K562 (cell line): ENCODE results near the gene SMIM12. TPM values are rescaled to one million over a fixed set of nuclear protein-coding genes. Genes with fewer than 3 reads are reported as not detected.

ENCODE experiments used
- CCAR2 ChIP-seq: fragments of 200-400 bp; formaldehyde crosslinking; IDR thresholded peaks from 2 replicates; pipeline ENCODE4 v1.6.1; 2017; ENCODE audit warnings: mild to moderate bottlenecking, low read depth, low read length
- CXXC5 ChIP-seq: fragments of 250-450 bp; sonication (Bioruptor Pico); IDR thresholded peaks from 2 replicates; pipeline ENCODE4 v1.8.0; 2022; ENCODE audit warnings: inconsistent platforms, mild to moderate bottlenecking, moderate library complexity
- EZH2 ChIP-seq: IDR thresholded peaks from 2 replicates; pipeline ENCODE4 v1.6.1; 2012; ENCODE audit warnings: low read depth, mild to moderate bottlenecking, inconsistent platforms, low read length, borderline replicate concordance
- FOSL1 ChIP-seq: fragments of 200-800 bp; sonication (Bioruptor generic); conservative IDR thresholded peaks from 2 replicates; pipeline ENCODE4 v1.6.1; 2016; ENCODE audit warnings: missing genetic modification characterization, missing compliant biosample characterization
- LEF1 ChIP-seq: fragments of 450-650 bp; IDR thresholded peaks from 2 replicates; pipeline ENCODE4 v1.6.1; 2016; ENCODE audit warnings: mild to moderate bottlenecking
- NBN ChIP-seq: fragments of 450-650 bp; IDR thresholded peaks from 2 replicates; pipeline ENCODE4 v1.6.1; 2016; ENCODE audit warnings: low read depth, mild to moderate bottlenecking
- NFIC ChIP-seq: fragments of 450-650 bp; IDR thresholded peaks from 2 replicates; pipeline ENCODE4 v1.6.1; 2017; ENCODE audit warnings: mild to moderate bottlenecking, inconsistent platforms
- PHB ChIP-seq: fragments of 250-450 bp; sonication (Bioruptor Pico); IDR thresholded peaks from 2 replicates; pipeline ENCODE4 v1.5.0; 2021
- SIX5 ChIP-seq, 2 experiments: IDR thresholded peaks; 2 replicates each; pipeline ENCODE4 v1.6.1; 2011; ENCODE audit warnings: low read length in 2 of 2, borderline replicate concordance in 1 of 2, low read depth in 1 of 2, mild to moderate bottlenecking in 1 of 2, moderate library complexity in 1 of 2; ENCODE audit not compliant: insufficient read depth in 1 of 2
- SOX6 ChIP-seq: fragments of 450-650 bp; IDR thresholded peaks from 2 replicates; pipeline ENCODE4 v1.6.1; 2014; ENCODE audit warnings: mild to moderate bottlenecking
- SRF ChIP-seq, 2 experiments: fragments of 250-450, 450-650 bp in 1 of 2; sonication (Bioruptor Pico) in 1 of 2; sonication (generic) in 1 of 2; formaldehyde crosslinking; IDR thresholded peaks; 2 replicates each; pipeline versions ENCODE4 v1.5.0 to v1.5.1; 2020 to 2022; ENCODE audit warnings: mild to moderate bottlenecking in 1 of 2, missing genetic modification reagents in 1 of 2
- TRIM28 ChIP-seq: fragments of 450-650 bp; IDR thresholded peaks from 2 replicates; pipeline ENCODE4 v1.6.1; 2017
- ZEB2 ChIP-seq: fragments of 450-650 bp; IDR thresholded peaks from 2 replicates; pipeline ENCODE4 v1.6.1; 2016
- ZNF197 ChIP-seq: fragments of 200-800 bp; sonication (Bioruptor generic); IDR thresholded peaks from 2 replicates; pipeline ENCODE4 v1.6.1; 2016; ENCODE audit warnings: low read depth, missing genetic modification characterization, missing compliant biosample characterization
- ZNF263 ChIP-seq: sonication (generic); formaldehyde crosslinking; IDR thresholded peaks from 2 replicates; pipeline ENCODE4 v1.8.0; 2022; ENCODE audit warnings: mild to moderate bottlenecking, missing genetic modification reagents, borderline replicate concordance
- ZNF584 ChIP-seq: fragments of 200-800 bp; sonication (Bioruptor generic); IDR thresholded peaks from 2 replicates; pipeline ENCODE4 v1.6.1; 2016; ENCODE audit warnings: low read depth, mild to moderate bottlenecking, missing genetic modification characterization, missing compliant biosample characterization
- ZNF76 ChIP-seq: fragments of 250-450 bp; sonication (Bioruptor Pico); IDR thresholded peaks from 2 replicates; pipeline ENCODE4 v1.4.0; 2020; ENCODE audit warnings: mild to moderate bottlenecking, moderate library complexity, borderline replicate concordance
- ZSCAN29 ChIP-seq: fragments of 450-650 bp; IDR thresholded peaks from 2 replicates; pipeline ENCODE4 v1.6.1; 2017
- polyA plus RNA-seq, 8 experiments: library from polyadenylated mRNA; depleted of rRNA in 4 of 8; stranded (reverse) in 5 of 8; unstranded in 3 of 8; fragments of >200 nt; fragmentation: Nextera tagmentation in 2 of 8; fragmentation: Illumina TruSeq in 1 of 8; extraction: Ambion mirVana in 2 of 8; extraction: Trizol in 1 of 8; gene quantifications; 2 replicates each; pipeline versions ENCODE4 v1.2.1 to v1.2.3, GENCODE V29; 2011 to 2014; ENCODE audit warnings: inconsistent platforms in 1 of 8, missing spikeins in 1 of 8
- total RNA-seq, 7 experiments: library from RNA; depleted of rRNA in 6 of 7; stranded (reverse); fragments of >200 nt in 6 of 7; fragmentation: Illumina TruSeq in 2 of 7; extraction: Trizol in 2 of 7; gene quantifications; 2 replicates each; pipeline versions ENCODE4 v1.2.1 to v1.2.3, GENCODE V29; 2011 to 2021; ENCODE audit warnings: low replicate concordance in 1 of 7
- TF ChIP-seq, protein P1 (sequence below), 2 experiments: fragments of 450-650 bp in 1 of 2; IDR thresholded peaks; 2 replicates each; pipeline ENCODE4 v1.6.1; 2011 to 2017; ENCODE audit warnings: low read depth in 2 of 2, antibody characterized with exemption in 1 of 2, borderline replicate concordance in 1 of 2, low read length in 1 of 2, mild to moderate bottlenecking in 1 of 2, mixed read lengths in 1 of 2; ENCODE audit not compliant: control insufficient read depth in 1 of 2
- TF ChIP-seq, protein P2 (sequence below): fragments of 450-650 bp; formaldehyde crosslinking; IDR thresholded peaks from 2 replicates; pipeline ENCODE4 v1.4.0; 2020; ENCODE audit warnings: mild to moderate bottlenecking, moderate library complexity
- TF ChIP-seq, protein P3 (sequence below), 2 experiments: IDR thresholded peaks; 2 replicates each; pipeline ENCODE4 v1.6.1; 2012; ENCODE audit warnings: improper control_type of control experiment in 2 of 2, low read depth in 2 of 2, low read length in 2 of 2, borderline replicate concordance in 1 of 2

SMIM12 gene
- total and polyA plus RNA-seq, 9 of the 15 experiments (the other 6 are each of a cell fraction or from before 2014, with no cell fraction given), result 51.7 to 112 (median 63.9) TPM

DNA sequence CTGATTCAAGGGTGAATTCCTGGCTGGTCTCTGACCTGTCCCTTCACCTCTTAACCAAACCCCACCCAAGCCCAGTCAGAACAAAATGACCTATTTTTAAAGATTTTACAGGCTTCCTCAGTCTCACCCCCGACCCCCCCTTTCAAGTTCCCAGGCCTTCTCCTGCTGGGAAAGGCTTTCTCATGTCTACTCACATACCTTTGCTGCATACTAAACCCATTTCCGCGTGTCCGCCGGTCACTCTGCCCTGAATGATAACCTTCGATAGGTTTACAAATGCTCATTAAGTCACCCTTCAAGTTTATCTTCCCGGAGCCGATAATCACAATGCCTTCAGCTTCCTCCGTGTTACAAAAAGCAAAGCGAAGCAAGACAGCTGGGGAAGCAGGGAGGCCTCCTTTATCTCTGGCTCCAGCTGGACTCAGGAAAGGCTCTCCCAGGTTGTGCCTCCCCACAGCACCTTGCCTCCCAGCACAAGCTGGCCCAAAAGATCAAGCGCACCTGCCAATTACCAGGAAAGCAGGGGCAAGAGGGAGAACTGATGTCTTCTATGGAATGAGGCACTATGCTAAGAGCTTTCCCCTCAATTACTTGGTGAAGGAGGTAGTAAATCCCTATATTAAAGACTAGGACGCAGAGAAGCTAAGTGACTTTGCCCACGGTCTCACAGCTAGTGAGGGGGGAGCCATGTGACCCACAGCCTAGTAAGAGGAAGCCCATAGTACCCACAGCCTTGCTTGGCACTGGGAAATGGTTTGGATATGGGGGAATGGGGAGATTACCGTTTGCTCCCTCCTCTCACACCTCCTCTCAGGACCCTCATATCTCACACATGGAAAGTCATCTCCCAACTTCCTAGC is 15.9 kb downstream of the SMIM12 start (continued):
- TF ChIP-seq SRF (CRISPR knock-in tag; IDR thresholded peaks at IDR 0.05) (peak in 1 of 2 experiments; percentile 67; a peak in 1 of 4 replicates), ZEB2 (peak; percentile 97), ZNF197 (CRISPR knock-in tag) (peak; percentile 95), CXXC5 (CRISPR knock-in tag) (peak; percentile 97), CCAR2 (no peak), NBN (peak; percentile 61; the same call in 1 of the 2 replicates), NFIC (peak; percentile 97), EZH2 (peak; percentile 54; the same call in 1 of the 2 replicates), SOX6 (peak; percentile 97), PHB (CRISPR knock-in tag) (no peak), SIX5 (IDR thresholded peaks at IDR 0.05; ENCODE audit: borderline replicate concordance in 1 of 2, insufficient read depth in 1 of 2, low read depth in 1 of 2, low read length in 2 of 2) (no peak), ZNF76 (0 out of 2 replicates have a peak, but pooled peaks have one; percentile 13), TRIM28 (peak; percentile 27; the same call in 1 of the 2 replicates), LEF1 (peak; percentile 82), ZNF584 (CRISPR knock-in tag) (peak; percentile 97), ZNF263 (CRISPR knock-in tag) (peak; percentile 51; the same call in 1 of the 2 replicates), ZSCAN29 (peak; percentile 13; the same call in 1 of the 2 replicates), FOSL1 (tag) (peak; percentile 42)
- TF ChIP-seq, protein P1, sequence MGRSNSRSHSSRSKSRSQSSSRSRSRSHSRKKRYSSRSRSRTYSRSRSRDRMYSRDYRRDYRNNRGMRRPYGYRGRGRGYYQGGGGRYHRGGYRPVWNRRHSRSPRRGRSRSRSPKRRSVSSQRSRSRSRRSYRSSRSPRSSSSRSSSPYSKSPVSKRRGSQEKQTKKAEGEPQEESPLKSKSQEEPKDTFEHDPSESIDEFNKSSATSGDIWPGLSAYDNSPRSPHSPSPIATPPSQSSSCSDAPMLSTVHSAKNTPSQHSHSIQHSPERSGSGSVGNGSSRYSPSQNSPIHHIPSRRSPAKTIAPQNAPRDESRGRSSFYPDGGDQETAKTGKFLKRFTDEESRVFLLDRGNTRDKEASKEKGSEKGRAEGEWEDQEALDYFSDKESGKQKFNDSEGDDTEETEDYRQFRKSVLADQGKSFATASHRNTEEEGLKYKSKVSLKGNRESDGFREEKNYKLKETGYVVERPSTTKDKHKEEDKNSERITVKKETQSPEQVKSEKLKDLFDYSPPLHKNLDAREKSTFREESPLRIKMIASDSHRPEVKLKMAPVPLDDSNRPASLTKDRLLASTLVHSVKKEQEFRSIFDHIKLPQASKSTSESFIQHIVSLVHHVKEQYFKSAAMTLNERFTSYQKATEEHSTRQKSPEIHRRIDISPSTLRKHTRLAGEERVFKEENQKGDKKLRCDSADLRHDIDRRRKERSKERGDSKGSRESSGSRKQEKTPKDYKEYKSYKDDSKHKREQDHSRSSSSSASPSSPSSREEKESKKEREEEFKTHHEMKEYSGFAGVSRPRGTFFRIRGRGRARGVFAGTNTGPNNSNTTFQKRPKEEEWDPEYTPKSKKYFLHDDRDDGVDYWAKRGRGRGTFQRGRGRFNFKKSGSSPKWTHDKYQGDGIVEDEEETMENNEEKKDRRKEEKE (IDR thresholded peaks at IDR 0.05; ENCODE audit: borderline replicate concordance in 1 of 2, control insufficient read depth in 1 of 2, low read depth in 2 of 2, low read length in 1 of 2), result no peak
- TF ChIP-seq, protein P2, sequence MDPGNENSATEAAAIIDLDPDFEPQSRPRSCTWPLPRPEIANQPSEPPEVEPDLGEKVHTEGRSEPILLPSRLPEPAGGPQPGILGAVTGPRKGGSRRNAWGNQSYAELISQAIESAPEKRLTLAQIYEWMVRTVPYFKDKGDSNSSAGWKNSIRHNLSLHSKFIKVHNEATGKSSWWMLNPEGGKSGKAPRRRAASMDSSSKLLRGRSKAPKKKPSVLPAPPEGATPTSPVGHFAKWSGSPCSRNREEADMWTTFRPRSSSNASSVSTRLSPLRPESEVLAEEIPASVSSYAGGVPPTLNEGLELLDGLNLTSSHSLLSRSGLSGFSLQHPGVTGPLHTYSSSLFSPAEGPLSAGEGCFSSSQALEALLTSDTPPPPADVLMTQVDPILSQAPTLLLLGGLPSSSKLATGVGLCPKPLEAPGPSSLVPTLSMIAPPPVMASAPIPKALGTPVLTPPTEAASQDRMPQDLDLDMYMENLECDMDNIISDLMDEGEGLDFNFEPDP (CRISPR knock-in tag), result peak; percentile 84; the same call in 1 of the 2 replicates
- TF ChIP-seq, protein P3, sequence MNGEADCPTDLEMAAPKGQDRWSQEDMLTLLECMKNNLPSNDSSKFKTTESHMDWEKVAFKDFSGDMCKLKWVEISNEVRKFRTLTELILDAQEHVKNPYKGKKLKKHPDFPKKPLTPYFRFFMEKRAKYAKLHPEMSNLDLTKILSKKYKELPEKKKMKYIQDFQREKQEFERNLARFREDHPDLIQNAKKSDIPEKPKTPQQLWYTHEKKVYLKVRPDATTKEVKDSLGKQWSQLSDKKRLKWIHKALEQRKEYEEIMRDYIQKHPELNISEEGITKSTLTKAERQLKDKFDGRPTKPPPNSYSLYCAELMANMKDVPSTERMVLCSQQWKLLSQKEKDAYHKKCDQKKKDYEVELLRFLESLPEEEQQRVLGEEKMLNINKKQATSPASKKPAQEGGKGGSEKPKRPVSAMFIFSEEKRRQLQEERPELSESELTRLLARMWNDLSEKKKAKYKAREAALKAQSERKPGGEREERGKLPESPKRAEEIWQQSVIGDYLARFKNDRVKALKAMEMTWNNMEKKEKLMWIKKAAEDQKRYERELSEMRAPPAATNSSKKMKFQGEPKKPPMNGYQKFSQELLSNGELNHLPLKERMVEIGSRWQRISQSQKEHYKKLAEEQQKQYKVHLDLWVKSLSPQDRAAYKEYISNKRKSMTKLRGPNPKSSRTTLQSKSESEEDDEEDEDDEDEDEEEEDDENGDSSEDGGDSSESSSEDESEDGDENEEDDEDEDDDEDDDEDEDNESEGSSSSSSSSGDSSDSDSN (IDR thresholded peaks at IDR 0.05; ENCODE audit: borderline replicate concordance in 1 of 2, low read depth in 2 of 2, low read length in 2 of 2), result peak in 1 of 2 experiments; percentile 65; a peak in 1 of 4 replicates
